B cell (primary cell): ENCODE data around the gene CDKN3. TPM values are rescaled to one million over a fixed set of nuclear protein-coding genes. Genes with fewer than 3 reads are reported as not detected.

Source experiments
- ATAC-seq: fragments of 200-7000 bp; cut with Tn5 transposase; one replicate; pipeline ENCODE4 v1.10.0; 2021; ENCODE audit warnings: low read depth, mild to moderate bottlenecking, moderate number of reproducible peaks, moderate library complexity
- CTCF ChIA-PET: fragments of 350-600 bp; sonication (Branson Sonifier 250); formaldehyde crosslinking; loops from one replicate; lab custom pipeline; 2021; ENCODE audit warnings: antibody characterized with exemption, inconsistent platforms; lab: Charles Lee
- POLR2A ChIA-PET: fragments of 350-600 bp; sonication (Branson Sonifier 250); formaldehyde crosslinking; loops from one replicate; lab custom pipeline; 2021; ENCODE audit warnings: antibody characterized with exemption; lab: Charles Lee
- DNase-seq: peaks from one replicate; pipeline ENCODE4 v3.0.0; 2013
- H2AFZ ChIP-seq: 2 replicates; pipeline ENCODE4 v1.6.1; 2012; ENCODE audit warnings: mild to moderate bottlenecking, low read depth, low read length; ENCODE audit not compliant: insufficient read depth, poor library complexity, severe bottlenecking
- H3K27ac ChIP-seq, 2 donors: 1 replicate in 1 of 2; 2 replicates in 1 of 2; pipeline ENCODE4 v1.5.1; 2012 to 2013; ENCODE audit warnings: low read length in 2 of 2, mild to moderate bottlenecking in 2 of 2, moderate library complexity in 1 of 2
- H3K27me3 ChIP-seq, 4 experiments: fragments of 200-600 bp in 1 of 4; sonication (generic) in 1 of 4; replicated peaks in 1 of 4; 1 replicate in 2 of 4; 2 replicates in 2 of 4; pipeline versions ENCODE4 v1.6.1 to v1.7.0; 2013 to 2016; ENCODE audit warnings: low read length in 3 of 4, mild to moderate bottlenecking in 2 of 4, mixed read lengths in 1 of 4, moderate library complexity in 1 of 4; ENCODE audit not compliant: insufficient read depth in 4 of 4, control insufficient read depth in 3 of 4; ENCODE audit errors: control extremely low read depth in 1 of 4
- H3K36me3 ChIP-seq, 2 experiments: replicated peaks in 1 of 2; 1 replicate in 1 of 2; 2 replicates in 1 of 2; pipeline versions ENCODE4 v1.6.1 to v1.7.1; 2013; ENCODE audit warnings: low read length in 1 of 2; ENCODE audit not compliant: insufficient read depth in 2 of 2, control insufficient read depth in 1 of 2; ENCODE audit errors: control extremely low read depth in 1 of 2, extremely low read depth in 1 of 2
- H3K4me1 ChIP-seq, 2 donors: fragments of 200-600 bp in 1 of 2; sonication (generic) in 1 of 2; 1 replicate in 1 of 2; 2 replicates in 1 of 2; pipeline versions ENCODE4 v1.5.1 to v1.6.1; 2013 to 2017; ENCODE audit warnings: low read length in 2 of 2; ENCODE audit not compliant: control insufficient read depth in 2 of 2, insufficient read depth in 2 of 2
- H3K4me2 ChIP-seq: replicated peaks from 2 replicates; pipeline ENCODE3; 2012; ENCODE audit warnings: mild to moderate bottlenecking, low read depth, low read length; ENCODE audit not compliant: poor library complexity, severe bottlenecking
- H3K4me3 ChIP-seq, 5 experiments: fragments of 200-600 bp in 1 of 5; sonication (generic) in 1 of 5; 1 replicate in 3 of 5; 2 replicates in 2 of 5; pipeline versions ENCODE4 v1.5.1 to v1.7.0; 2011 to 2016; ENCODE audit warnings: low read length in 4 of 5, mild to moderate bottlenecking in 4 of 5, low read depth in 2 of 5, control low read depth in 1 of 5, moderate library complexity in 1 of 5; ENCODE audit not compliant: insufficient read depth in 1 of 5; ENCODE audit errors: control extremely low read depth in 1 of 5, extremely low read depth in 1 of 5
- H3K79me2 ChIP-seq: fragments of 200-600 bp; sonication (generic); one replicate; pipeline ENCODE4 v1.6.0; 2016; ENCODE audit warnings: low read length; ENCODE audit not compliant: control insufficient read depth, insufficient read depth
- H3K9ac ChIP-seq: fragments of 200-600 bp; sonication (generic); 2 replicates; pipeline ENCODE4 v1.6.1; 2017; ENCODE audit warnings: mild to moderate bottlenecking, low read length, moderate library complexity
- H3K9me3 ChIP-seq, 3 donors: one replicate each; pipeline versions ENCODE4 v1.6.1 to v1.7.1; 2013; ENCODE audit warnings: low read length in 2 of 3; ENCODE audit not compliant: control insufficient read depth in 2 of 3, insufficient read depth in 1 of 3; ENCODE audit errors: control extremely low read depth in 1 of 3
- H4K20me1 ChIP-seq: 2 replicates; pipeline ENCODE4 v1.6.0; 2012; ENCODE audit warnings: mild to moderate bottlenecking, low read length; ENCODE audit not compliant: insufficient read depth, control insufficient read depth, poor library complexity, severe bottlenecking
- H3K27ac Mint-ChIP-seq: one replicate; pipeline ENCODE4 v1.8.0; 2021; ENCODE audit warnings: mixed read lengths
- H3K27me3 Mint-ChIP-seq: one replicate; pipeline ENCODE4 v1.8.0; 2021; ENCODE audit warnings: mixed read lengths
- H3K4me1 Mint-ChIP-seq: one replicate; pipeline ENCODE4 v1.8.0; 2021; ENCODE audit warnings: mixed read lengths
- H3K4me3 Mint-ChIP-seq: one replicate; pipeline ENCODE4 v1.8.0; 2021; ENCODE audit warnings: mixed read lengths
- H3K9me3 Mint-ChIP-seq: one replicate; pipeline ENCODE4 v1.8.0; 2022; ENCODE audit warnings: mixed read lengths; ENCODE audit not compliant: insufficient read depth
- EZH2 ChIP-seq: IDR thresholded peaks from 2 replicates; pipeline ENCODE4 v1.6.1; 2012; ENCODE audit warnings: borderline replicate concordance, low read depth, mild to moderate bottlenecking, moderate library complexity, low read length; ENCODE audit not compliant: insufficient read depth, poor library complexity, severe bottlenecking
- WGBS: methylation state at CpG from one replicate; pipeline ENCODE4 v1.1.5; 2013; ENCODE audit warnings: missing lambda C conversion rate; ENCODE audit not compliant: insufficient coverage; 5-methylcytosine and 5-hydroxymethylcytosine counted together
- intact Hi-C: fragments of 100-400 bp; cut with micrococcal nuclease; formaldehyde crosslinking; loops from one replicate; pipeline ENCODE4 v1.10.0; 2022
- polyA plus RNA-seq: library from polyadenylated mRNA; depleted of rRNA; stranded (reverse); fragments of >200 nt; gene quantifications from 2 replicates; pipeline ENCODE4 v1.2.3, GENCODE V29; 2012
- total RNA-seq, 2 donors: library from RNA; stranded (reverse); fragments of 120-200 nt in 1 of 2; gene quantifications; 1 replicate in 1 of 2; 2 replicates in 1 of 2; pipeline versions ENCODE4 v1.2.3 to v1.2.4, GENCODE V29; 2013 to 2022
- TF ChIP-seq, protein P1 (sequence below): fragments of 200-600 bp; IDR thresholded peaks from one replicate; pipeline ENCODE4 v1.8.0; 2022; ENCODE audit warnings: antibody characterized with exemption, mild to moderate bottlenecking

The CDKN3 gene
- total and polyA plus RNA-seq, 2 donors (not counting 1 experiment from before 2014, with no cell fraction given), result 0.42 to 1.0 TPM

DNA sequence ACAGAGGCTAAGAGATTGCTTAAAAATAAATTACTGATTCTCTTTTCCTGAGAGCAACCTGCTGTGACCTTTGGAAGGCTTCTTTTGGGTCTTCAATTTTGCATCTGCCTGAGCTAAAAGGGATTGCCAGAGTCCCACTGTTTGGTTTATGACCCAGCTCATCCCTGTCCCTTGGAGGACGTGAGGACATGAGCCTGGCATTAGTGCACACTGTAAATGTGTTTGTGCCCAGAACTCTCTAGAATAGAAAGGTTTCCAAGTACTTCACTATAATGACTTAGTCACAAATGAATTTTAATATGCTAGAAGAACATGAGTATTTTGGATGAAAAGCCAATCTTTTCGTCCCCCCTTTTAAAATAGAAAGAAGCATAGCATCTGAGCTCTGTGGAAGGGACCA is 47.1 kb upstream of the CDKN3 start:
- H3K9ac ChIP-seq, result no peak overlapping the region
- DNase-seq (no peak), ATAC-seq (no peak)
- ChIA-PET CTCF (interaction anchor here (1.1 to 1.4 kb wide), 2 partner anchors 9 to 21 kb away, joined by 4 read pairs; no protein-coding TSS in a partner anchor), POLR2A (interaction anchor here (0.6 kb wide), 1 partner anchor 88 kb away, joined by 3 read pairs; no protein-coding TSS in a partner anchor)
- H4K20me1 ChIP-seq, result no peaks in the 10 kb centered on the region
- no peak overlapping the region for H3K27ac Mint-ChIP-seq
- no peaks in the 10 kb centered on the region for H3K4me1 ChIP-seq
- H3K27me3 Mint-ChIP-seq, result peaks cover 16% of the 10 kb centered on the region
- WGBS, result no CpG with 5 or more reads among the region's 2 CpGs
- no peaks in the 10 kb centered on the region for H3K79me2 ChIP-seq
- H3K4me3 ChIP-seq, result no peak overlapping the region
- H3K9me3 Mint-ChIP-seq, result peaks cover 5% of the 10 kb centered on the region
- H3K27ac ChIP-seq, result no peak overlapping the region
- peaks cover 0 to 9% (median 0%) of the 10 kb centered on the region in 3 donors for H3K9me3 ChIP-seq
- peak overlapping the region; percentile 36 for H2AFZ ChIP-seq
- no peak overlapping the region for H3K4me2 ChIP-seq
- intact Hi-C loops, result no loop called here
- TF ChIP-seq EZH2, result no peak
- TF ChIP-seq, protein P1, sequence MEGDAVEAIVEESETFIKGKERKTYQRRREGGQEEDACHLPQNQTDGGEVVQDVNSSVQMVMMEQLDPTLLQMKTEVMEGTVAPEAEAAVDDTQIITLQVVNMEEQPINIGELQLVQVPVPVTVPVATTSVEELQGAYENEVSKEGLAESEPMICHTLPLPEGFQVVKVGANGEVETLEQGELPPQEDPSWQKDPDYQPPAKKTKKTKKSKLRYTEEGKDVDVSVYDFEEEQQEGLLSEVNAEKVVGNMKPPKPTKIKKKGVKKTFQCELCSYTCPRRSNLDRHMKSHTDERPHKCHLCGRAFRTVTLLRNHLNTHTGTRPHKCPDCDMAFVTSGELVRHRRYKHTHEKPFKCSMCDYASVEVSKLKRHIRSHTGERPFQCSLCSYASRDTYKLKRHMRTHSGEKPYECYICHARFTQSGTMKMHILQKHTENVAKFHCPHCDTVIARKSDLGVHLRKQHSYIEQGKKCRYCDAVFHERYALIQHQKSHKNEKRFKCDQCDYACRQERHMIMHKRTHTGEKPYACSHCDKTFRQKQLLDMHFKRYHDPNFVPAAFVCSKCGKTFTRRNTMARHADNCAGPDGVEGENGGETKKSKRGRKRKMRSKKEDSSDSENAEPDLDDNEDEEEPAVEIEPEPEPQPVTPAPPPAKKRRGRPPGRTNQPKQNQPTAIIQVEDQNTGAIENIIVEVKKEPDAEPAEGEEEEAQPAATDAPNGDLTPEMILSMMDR, result no peak
- H3K36me3 ChIP-seq, result no peaks in the 10 kb centered on the region
- H3K4me3 Mint-ChIP-seq, result no peak overlapping the region
- H3K27me3 ChIP-seq, result peaks cover 0 to 9% (median 0%) of the 10 kb centered on the region in 4 experiments
- no peaks in the 10 kb centered on the region for H3K4me1 Mint-ChIP-seq

DNA sequence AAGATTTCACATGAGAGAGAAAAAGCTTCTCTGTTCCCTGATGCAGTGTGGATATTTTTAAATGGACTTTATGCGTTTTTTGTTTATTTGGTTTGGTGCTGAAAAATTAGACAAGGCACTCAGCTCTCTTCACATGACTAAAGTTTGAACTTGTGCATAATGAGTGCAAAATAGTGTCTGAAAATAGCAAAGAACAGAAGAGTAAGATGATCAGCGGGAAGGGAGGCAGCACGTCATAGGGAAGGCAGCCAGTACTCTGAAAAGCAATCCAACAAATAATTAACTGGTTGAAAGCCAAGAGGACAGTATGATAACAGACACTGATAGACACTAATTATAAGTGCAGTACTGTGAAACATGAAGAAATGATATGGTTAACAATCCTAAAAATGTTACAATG is 46.6 kb upstream of the CDKN3 start:
- Histone ChIP-seq H4K20me1 (no peaks in the 10 kb centered on the region), H3K9me3 (peaks cover 0 to 9% (median 0%) of the 10 kb centered on the region in 3 donors), H3K79me2 (no peaks in the 10 kb centered on the region), H3K27me3 (peaks cover 0 to 9% (median 0%) of the 10 kb centered on the region in 4 experiments), H3K4me2 (no peak overlapping the region), H3K36me3 (no peaks in the 10 kb centered on the region), H2AFZ (no peak overlapping the region), H3K4me3 (no peak overlapping the region), H3K27ac (no peak overlapping the region), H3K9ac (no peak overlapping the region), H3K4me1 (no peaks in the 10 kb centered on the region)
- DNase-seq (no peak), ATAC-seq (no peak)
- Mint-ChIP-seq H3K27ac (no peak overlapping the region), H3K27me3 (peaks cover 17% of the 10 kb centered on the region), H3K4me1 (no peaks in the 10 kb centered on the region), H3K4me3 (no peak overlapping the region), H3K9me3 (peaks cover 5% of the 10 kb centered on the region)
- POLR2A ChIA-PET, result interaction anchor here (0.6 kb wide), 1 partner anchor 87 kb away, joined by 3 read pairs; no protein-coding TSS in a partner anchor
- TF ChIP-seq, protein P1, result no peak
- no peak for TF ChIP-seq EZH2
- CTCF ChIA-PET, result interaction anchor here (1.1 to 1.5 kb wide), 3 partner anchors 9 to 21 kb away, joined by 3 to 4 read pairs (median 4); no protein-coding TSS in a partner anchor
- WGBS, result no CpG with 5 or more reads among the region's 3 CpGs
- intact Hi-C loops, result no loop called here
